ENCODE data around the gene FNBP1L. TPM values are rescaled to one million over a fixed set of nuclear protein-coding genes. Genes with fewer than 3 reads are reported as not detected.

Gene FNBP1L
- total and polyA plus RNA-seq, 9 of the 15 experiments (the other 6 are each of a cell fraction or from before 2014, with no cell fraction given): 1.4 to 6.9 (median 5.9) TPM

DNA sequence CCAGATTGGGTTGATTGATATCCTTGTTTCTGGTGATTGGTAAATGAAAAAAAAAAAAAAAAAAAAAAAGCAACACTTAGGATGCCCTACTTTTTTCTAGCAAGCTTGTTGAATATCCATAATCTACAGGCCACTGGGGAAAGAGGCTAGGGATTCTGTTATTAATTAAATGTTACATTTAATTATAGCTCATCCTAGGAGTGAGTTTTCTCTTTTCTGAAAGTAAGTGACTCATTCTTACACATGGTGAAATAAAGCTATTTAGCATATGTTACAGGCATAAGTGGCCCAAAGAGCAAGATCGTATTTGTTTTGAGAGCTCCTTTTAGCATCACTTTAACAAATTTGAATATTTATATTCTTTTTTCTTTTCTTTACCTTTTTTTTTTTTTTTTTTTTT is 94.5 kb downstream of the FNBP1L start:
- Histone ChIP-seq H3K79me2 (ENCODE audit: control insufficient read depth, insufficient read depth, low read length) (no peaks in the 10 kb centered on the region), H3K9me1 (ENCODE audit: control insufficient read depth, insufficient read depth, low read length) (no peaks in the 10 kb centered on the region), H2AFZ (ENCODE audit: low read depth, low read length) (no peak overlapping the region), H3K4me1 (replicated peaks in 1 of 2; ENCODE audit: control insufficient read depth in 2 of 2, insufficient read depth in 2 of 2, low read length in 2 of 2) (no peaks in the 10 kb centered on the region), H3K4me2 (ENCODE audit: insufficient read depth, low read length) (no peak overlapping the region), H3K27me3 (ENCODE audit: control insufficient read depth in 2 of 2, insufficient read depth in 2 of 2, low read length in 2 of 2) (no peaks in the 10 kb centered on the region), H3K36me3 (ENCODE audit: control insufficient read depth, insufficient read depth, low read length) (no peaks in the 10 kb centered on the region), H3K9me3 (replicated peaks; ENCODE audit: control insufficient read depth, insufficient read depth, low read depth, low read length) (no peaks in the 10 kb centered on the region), H4K20me1 (replicated peaks; ENCODE audit: control insufficient read depth, insufficient read depth, low read length) (no peaks in the 10 kb centered on the region), H3K4me3 (no peak overlapping the region), H3K27ac (ENCODE audit: extremely low read depth, low read depth, low read length) (no peak overlapping the region), H3K9ac (ENCODE audit: insufficient read depth in 1 of 2, low read depth in 2 of 2, low read length in 2 of 2) (no peak overlapping the region)
- intact Hi-C loops (cut with micrococcal nuclease) (no loop called here), in situ Hi-C loops (cut with MboI) (no loop called here)
- TF ChIP-seq, protein P1, sequence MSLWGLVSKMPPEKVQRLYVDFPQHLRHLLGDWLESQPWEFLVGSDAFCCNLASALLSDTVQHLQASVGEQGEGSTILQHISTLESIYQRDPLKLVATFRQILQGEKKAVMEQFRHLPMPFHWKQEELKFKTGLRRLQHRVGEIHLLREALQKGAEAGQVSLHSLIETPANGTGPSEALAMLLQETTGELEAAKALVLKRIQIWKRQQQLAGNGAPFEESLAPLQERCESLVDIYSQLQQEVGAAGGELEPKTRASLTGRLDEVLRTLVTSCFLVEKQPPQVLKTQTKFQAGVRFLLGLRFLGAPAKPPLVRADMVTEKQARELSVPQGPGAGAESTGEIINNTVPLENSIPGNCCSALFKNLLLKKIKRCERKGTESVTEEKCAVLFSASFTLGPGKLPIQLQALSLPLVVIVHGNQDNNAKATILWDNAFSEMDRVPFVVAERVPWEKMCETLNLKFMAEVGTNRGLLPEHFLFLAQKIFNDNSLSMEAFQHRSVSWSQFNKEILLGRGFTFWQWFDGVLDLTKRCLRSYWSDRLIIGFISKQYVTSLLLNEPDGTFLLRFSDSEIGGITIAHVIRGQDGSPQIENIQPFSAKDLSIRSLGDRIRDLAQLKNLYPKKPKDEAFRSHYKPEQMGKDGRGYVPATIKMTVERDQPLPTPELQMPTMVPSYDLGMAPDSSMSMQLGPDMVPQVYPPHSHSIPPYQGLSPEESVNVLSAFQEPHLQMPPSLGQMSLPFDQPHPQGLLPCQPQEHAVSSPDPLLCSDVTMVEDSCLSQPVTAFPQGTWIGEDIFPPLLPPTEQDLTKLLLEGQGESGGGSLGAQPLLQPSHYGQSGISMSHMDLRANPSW (CRISPR knock-in tag; IDR thresholded peaks at IDR 0.05): no peak
- TF ChIP-seq NFIC (IDR thresholded peaks at IDR 0.05) (no peak), MCM5 (IDR thresholded peaks at IDR 0.05; ENCODE audit: low read depth) (no peak), TAF9B (IDR thresholded peaks at IDR 0.05; ENCODE audit: partially characterized antibody) (no peak), MECOM (CRISPR knock-in tag; IDR thresholded peaks at IDR 0.05) (no peak), KHSRP (IDR thresholded peaks at IDR 0.05) (no peak)
- WGBS (ENCODE audit: insufficient coverage, low coverage, missing lambda C conversion rate): 89% methylated on average over 1 of the region's 1 CpG
- ATAC-seq: no peak
- ChIA-PET CTCF (ENCODE audit: low intra/inter-chr PET ratio) (no interaction called here), POLR2A (interaction anchor here (1.0 to 1.5 kb wide), 2 partner anchors 9 to 16 kb away, joined by 4 to 9 read pairs; no protein-coding TSS in a partner anchor)
- BruUV-seq (replicated peaks): no TSS peak
- DNase-seq (ENCODE audit: extremely low read depth in 1 of 4, low spot score in 3 of 4): no peak
- no peak for FAIRE-seq
